SK-N-SH (cell line): Measurements from ENCODE around the gene ATG4B. TPM values are rescaled to one million over a fixed set of nuclear protein-coding genes. Genes with fewer than 3 reads are reported as not detected.

Experiments
- CTCF ChIA-PET: fragments of 300-600, 350-600 bp; formaldehyde crosslinking; extraction: SDS; loops from one replicate; lab custom pipeline; 2021; lab: Yijun Ruan, JAX
- POLR2A ChIA-PET: fragments of 350-600 bp; sonication (Branson Sonifier 250); formaldehyde crosslinking; extraction: SDS; loops from one replicate; lab custom pipeline; 2020; ENCODE audit warnings: antibody characterized with exemption, inconsistent platforms; lab: Yijun Ruan, JAX
- DNase-seq: peaks from one replicate; pipeline ENCODE4 v3.0.0; 2012
- H2AFZ ChIP-seq: fragments of 200-600 bp; sonication (generic); 2 replicates; pipeline ENCODE4 v1.8.1; 2016; ENCODE audit warnings: antibody characterized with exemption, mild to moderate bottlenecking, low read depth
- H3F3A ChIP-seq: fragments of 200-600 bp; sonication (generic); replicated peaks from 2 replicates; pipeline ENCODE3; 2016; ENCODE audit warnings: antibody characterized with exemption, mild to moderate bottlenecking; ENCODE audit not compliant: insufficient read depth
- H3K27ac ChIP-seq, 2 experiments: fragments of 200-500 bp in 1 of 2; fragments of 200-600 bp in 1 of 2; sonication (Bioruptor generic) in 1 of 2; sonication (generic), shearing (Covaris generic) in 1 of 2; 2 replicates each; pipeline versions ENCODE4 v1.5.1 to v1.6.1; 2014 to 2016; ENCODE audit warnings: low read depth in 2 of 2, inconsistent platforms in 1 of 2, low read length in 1 of 2, mild to moderate bottlenecking in 1 of 2, mixed read lengths in 1 of 2
- H3K27me3 ChIP-seq: fragments of 200-600 bp; sonication (generic), shearing (Covaris generic); 2 replicates; pipeline ENCODE4 v1.6.1; 2016; ENCODE audit warnings: mixed run types; ENCODE audit not compliant: insufficient read depth
- H3K36me3 ChIP-seq, 2 experiments: fragments of 200-500 bp in 1 of 2; fragments of 200-600 bp in 1 of 2; sonication (Bioruptor generic) in 1 of 2; sonication (generic) in 1 of 2; replicated peaks in 1 of 2; 2 replicates each; pipeline versions ENCODE3 to v1.5.1; 2014 to 2016; ENCODE audit warnings: low read length in 1 of 2, mild to moderate bottlenecking in 1 of 2; ENCODE audit not compliant: insufficient read depth in 2 of 2, control insufficient read depth in 1 of 2
- H3K4me1 ChIP-seq, 2 experiments: fragments of 200-500 bp in 1 of 2; fragments of 200-600 bp in 1 of 2; sonication (Bioruptor generic) in 1 of 2; sonication (generic), shearing (Covaris generic) in 1 of 2; 2 replicates each; pipeline versions ENCODE4 v1.5.1 to v1.6.1; 2014 to 2016; ENCODE audit warnings: low read depth in 1 of 2, low read length in 1 of 2, mixed run types in 1 of 2; ENCODE audit not compliant: insufficient read depth in 2 of 2, control insufficient read depth in 1 of 2
- H3K4me2 ChIP-seq: fragments of 200-600 bp; sonication (generic), shearing (Covaris generic); 2 replicates; pipeline ENCODE4 v1.6.1; 2017; ENCODE audit warnings: mixed run types
- H3K4me3 ChIP-seq, 2 experiments: fragments of 200-500 bp in 1 of 2; fragments of 200-600 bp in 1 of 2; sonication (Bioruptor generic) in 1 of 2; sonication (generic), shearing (Covaris generic) in 1 of 2; 2 replicates each; pipeline versions ENCODE4 v1.5.1 to v1.8.1; 2014 to 2016; ENCODE audit warnings: low read depth in 2 of 2, inconsistent platforms in 1 of 2, low read length in 1 of 2, mild to moderate bottlenecking in 1 of 2, mixed read lengths in 1 of 2, moderate library complexity in 1 of 2
- H3K79me2 ChIP-seq: fragments of 200-600 bp; sonication (generic); 2 replicates; pipeline ENCODE4 v1.8.1; 2017; ENCODE audit warnings: mild to moderate bottlenecking; ENCODE audit not compliant: insufficient read depth
- H3K9ac ChIP-seq: fragments of 200-600 bp; sonication (generic); 2 replicates; pipeline ENCODE4 v1.6.1; 2017; ENCODE audit warnings: mixed run types
- H3K9me2 ChIP-seq: fragments of 200-600 bp; sonication (generic); 2 replicates; pipeline ENCODE4 v1.6.1; 2017; ENCODE audit warnings: mixed run types
- H3K9me3 ChIP-seq: fragments of 200-600 bp; sonication (generic); 2 replicates; pipeline ENCODE4 v1.6.1; 2017; ENCODE audit warnings: mixed run types, mild to moderate bottlenecking, moderate library complexity
- H4K20me1 ChIP-seq: fragments of 200-600 bp; sonication (generic); 2 replicates; pipeline ENCODE4 v1.6.1; 2017; ENCODE audit warnings: mild to moderate bottlenecking, mixed run types; ENCODE audit not compliant: insufficient read depth
- CTCF ChIP-seq: fragments of 200-600 bp; sonication (generic); IDR thresholded peaks from 2 replicates; pipeline ENCODE4 v1.6.1; 2017; ENCODE audit warnings: antibody characterized with exemption, mild to moderate bottlenecking, moderate library complexity
- ELF1 ChIP-seq: IDR thresholded peaks from 2 replicates; pipeline ENCODE4 v1.4.0; 2012
- FOXM1 ChIP-seq: IDR thresholded peaks from 2 replicates; pipeline ENCODE4 v1.4.0; 2012; ENCODE audit warnings: low read depth, mild to moderate bottlenecking
- NFIC ChIP-seq: IDR thresholded peaks from 2 replicates; pipeline ENCODE4 v1.4.0; 2012; ENCODE audit warnings: borderline replicate concordance
- RCOR1 ChIP-seq: fragments of 150-350 bp; IDR thresholded peaks from 2 replicates; pipeline ENCODE4 v1.6.1; 2017; ENCODE audit warnings: antibody characterized with exemption, low read length
- RFX5 ChIP-seq: IDR thresholded peaks from 2 replicates; pipeline ENCODE4 v1.6.1; 2012; ENCODE audit warnings: mild to moderate bottlenecking, improper control_type of control experiment, low read length
- TAF1 ChIP-seq: IDR thresholded peaks from 2 replicates; pipeline ENCODE4 v1.6.1; 2012; ENCODE audit warnings: low read depth, mild to moderate bottlenecking, low read length, moderate library complexity, borderline replicate concordance
- USF2 ChIP-seq: fragments of 150-350 bp; IDR thresholded peaks from 2 replicates; pipeline ENCODE4 v1.6.1; 2017; ENCODE audit warnings: antibody characterized with exemption, low read length, low read depth, borderline replicate concordance
- WGBS: methylation state at CpG from one replicate; pipeline ENCODE4 v1.1.6; 2017; ENCODE audit warnings: low lambda C conversion rate; 5-methylcytosine and 5-hydroxymethylcytosine counted together
- polyA plus RNA-seq, 3 experiments: library from polyadenylated mRNA; depleted of rRNA; stranded (reverse); fragments of >200 nt; gene quantifications; 2 replicates each; pipeline ENCODE4 v1.2.3, GENCODE V29; 2012

The ATG4B gene
- polyA plus RNA-seq, 1 of the 3 experiments (the other 2 are of a cell fraction) = 107 TPM

GRCh38 chr2:241599615-241600014 is 37.9 kb upstream of the ATG4B start (continued):
- TF ChIP-seq CTCF (no peak), TAF1 (no peak)

GRCh38 chr2:241601841-241602240 is 35.7 kb upstream of the ATG4B start:
- Histone ChIP-seq H3K36me3 (peaks cover 32 to 37% of the 10 kb centered on the region in 2 experiments), H3K9me2 (no peaks in the 10 kb centered on the region), H3K79me2 (no peaks in the 10 kb centered on the region; the same call in none of the 2 replicates), H3K4me1 (no peaks in the 10 kb centered on the region), H2AFZ (no peak overlapping the region), H3K27me3 (no peaks in the 10 kb centered on the region), H4K20me1 (no peaks in the 10 kb centered on the region), H3K4me2 (no peak overlapping the region), H3K27ac (no peak overlapping the region), H3K9ac (no peak overlapping the region), H3K4me3 (no peak overlapping the region), H3K9me3 (no peaks in the 10 kb centered on the region), H3F3A (no peaks in the 10 kb centered on the region)
- 97% methylated on average over 11 of the region's 13 CpGs for WGBS
- no peak for DNase-seq
- POLR2A ChIA-PET = no interaction called here
- CTCF ChIA-PET = no interaction called here
- TF ChIP-seq FOXM1 (no peak), RFX5 (no peak)
- TF ChIP-seq, all 33 proteins: peak for 0

GRCh38 chr2:241602720-241603119 is 34.8 kb upstream of the ATG4B start:
- no peak overlapping the region for H3K27ac ChIP-seq

More at GRCh38 chr2:241602720-241603119, 34.8 kb upstream of the ATG4B start:
- CTCF ChIA-PET = no interaction called here
- no peaks in the 10 kb centered on the region for H3K27me3 ChIP-seq
- no peak for DNase-seq
- H3K9me3 ChIP-seq = no peaks in the 10 kb centered on the region
- no peaks in the 10 kb centered on the region for H3K9me2 ChIP-seq
- no peaks in the 10 kb centered on the region for H3K4me1 ChIP-seq
- H3K36me3 ChIP-seq = peaks cover 32% of the 10 kb centered on the region in 2 experiments
- no peak for TF ChIP-seq USF2
- TF ChIP-seq TAF1 = no peak
- TF ChIP-seq NFIC = no peak
- TF ChIP-seq ELF1 = no peak
- no peak for TF ChIP-seq RCOR1
- TF ChIP-seq, all 33 proteins: peak for 0
- Histone ChIP-seq H2AFZ (no peak overlapping the region), H3K4me2 (no peak overlapping the region), H3K4me3 (no peak overlapping the region), H4K20me1 (no peaks in the 10 kb centered on the region), H3K9ac (no peak overlapping the region), H3K79me2 (no peaks in the 10 kb centered on the region; the same call in none of the 2 replicates), H3F3A (no peaks in the 10 kb centered on the region)
- POLR2A ChIA-PET = no interaction called here
- WGBS = 95% methylated on average over 10 of the region's 17 CpGs
